HepG2 (cell line): ENCODE results near the gene MTG1.

Source experiments
- HDAC2 ChIP-seq: sonication (generic); formaldehyde crosslinking; IDR thresholded peaks from 2 replicates; pipeline ENCODE4 v1.4.0; 2020; ENCODE audit warnings: missing genetic modification reagents
- KAT7 ChIP-seq: IDR thresholded peaks from 2 replicates; pipeline ENCODE4 v1.6.1; 2018; ENCODE audit warnings: borderline replicate concordance, missing compliant biosample characterization
- RFX1 ChIP-seq: fragments of 450-650 bp; IDR thresholded peaks from 2 replicates; pipeline ENCODE4 v1.6.1; 2017
- RFX5 ChIP-seq: IDR thresholded peaks from 2 replicates; pipeline ENCODE4 v1.6.1; 2011; ENCODE audit warnings: low read depth, low read length, improper control_type of control experiment
- RFXAP ChIP-seq: sonication (generic); formaldehyde crosslinking; IDR thresholded peaks from 2 replicates; pipeline ENCODE4 v1.4.0; 2020; ENCODE audit warnings: missing genetic modification reagents, borderline replicate concordance
- TRIM24 ChIP-seq: sonication (generic); formaldehyde crosslinking; IDR thresholded peaks from 2 replicates; pipeline ENCODE4 v1.8.0; 2022; ENCODE audit warnings: mild to moderate bottlenecking, missing genetic modification reagents
- ZBTB7A ChIP-seq: sonication (generic); formaldehyde crosslinking; IDR thresholded peaks from 2 replicates; pipeline ENCODE4 v1.8.0; 2022; ENCODE audit warnings: mild to moderate bottlenecking, missing genetic modification reagents
- ZNF274 ChIP-seq: sonication (generic); formaldehyde crosslinking; IDR thresholded peaks from 2 replicates; pipeline ENCODE4 v1.5.1; 2020; ENCODE audit warnings: mild to moderate bottlenecking, missing genetic modification reagents
- ZNF558 ChIP-seq: sonication (generic); formaldehyde crosslinking; IDR thresholded peaks from 2 replicates; pipeline ENCODE4 v1.9.0; 2022; ENCODE audit warnings: mild to moderate bottlenecking, missing genetic modification reagents, borderline replicate concordance
- TF ChIP-seq, protein P1 (sequence below): sonication (generic); formaldehyde crosslinking; IDR thresholded peaks from 2 replicates; pipeline ENCODE4 v1.4.0; 2020; ENCODE audit warnings: missing genetic modification reagents
- TF ChIP-seq, protein P2 (sequence below): sonication (generic); formaldehyde crosslinking; IDR thresholded peaks from 2 replicates; pipeline ENCODE4 v1.5.0; 2020; ENCODE audit warnings: mild to moderate bottlenecking, missing genetic modification reagents, moderate library complexity
- TF ChIP-seq, protein P3 (sequence below): sonication (generic); formaldehyde crosslinking; IDR thresholded peaks from 2 replicates; pipeline ENCODE4 v1.4.0; 2020; ENCODE audit warnings: missing genetic modification reagents, borderline replicate concordance
- TF ChIP-seq, protein P4 (sequence below): sonication (generic); formaldehyde crosslinking; IDR thresholded peaks from 2 replicates; pipeline ENCODE4 v1.4.0; 2020; ENCODE audit warnings: missing genetic modification reagents

DNA sequence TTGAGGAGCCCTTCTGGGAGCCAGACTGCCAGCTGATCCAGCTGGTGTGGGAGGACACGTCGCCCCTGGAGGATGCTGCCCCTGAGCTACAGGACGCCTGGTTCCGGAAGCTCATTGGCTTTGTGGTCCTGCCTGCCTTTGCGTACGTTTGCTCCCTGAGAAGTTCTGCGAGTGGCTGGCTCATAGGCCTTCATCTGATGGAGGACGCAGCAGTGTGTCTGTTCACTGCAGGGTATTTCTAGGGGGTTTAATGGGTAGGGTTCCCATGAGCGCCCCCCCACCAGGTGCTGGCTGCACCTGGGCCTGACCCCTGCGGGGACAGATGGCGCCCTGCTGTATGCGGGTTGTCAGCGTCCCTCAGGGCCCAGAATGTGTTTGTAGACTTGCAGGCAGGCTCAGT is 9.9 kb upstream of the MTG1 start:
- no peak for TF ChIP-seq ZNF274
- TF ChIP-seq RFX1, result no peak
- TF ChIP-seq, protein P1, sequence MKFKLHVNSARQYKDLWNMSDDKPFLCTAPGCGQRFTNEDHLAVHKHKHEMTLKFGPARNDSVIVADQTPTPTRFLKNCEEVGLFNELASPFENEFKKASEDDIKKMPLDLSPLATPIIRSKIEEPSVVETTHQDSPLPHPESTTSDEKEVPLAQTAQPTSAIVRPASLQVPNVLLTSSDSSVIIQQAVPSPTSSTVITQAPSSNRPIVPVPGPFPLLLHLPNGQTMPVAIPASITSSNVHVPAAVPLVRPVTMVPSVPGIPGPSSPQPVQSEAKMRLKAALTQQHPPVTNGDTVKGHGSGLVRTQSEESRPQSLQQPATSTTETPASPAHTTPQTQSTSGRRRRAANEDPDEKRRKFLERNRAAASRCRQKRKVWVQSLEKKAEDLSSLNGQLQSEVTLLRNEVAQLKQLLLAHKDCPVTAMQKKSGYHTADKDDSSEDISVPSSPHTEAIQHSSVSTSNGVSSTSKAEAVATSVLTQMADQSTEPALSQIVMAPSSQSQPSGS, result no peak
- no peak for TF ChIP-seq HDAC2 (CRISPR knock-in tag)
- no peak for TF ChIP-seq TRIM24 (CRISPR knock-in tag)
- TF ChIP-seq, protein P2, sequence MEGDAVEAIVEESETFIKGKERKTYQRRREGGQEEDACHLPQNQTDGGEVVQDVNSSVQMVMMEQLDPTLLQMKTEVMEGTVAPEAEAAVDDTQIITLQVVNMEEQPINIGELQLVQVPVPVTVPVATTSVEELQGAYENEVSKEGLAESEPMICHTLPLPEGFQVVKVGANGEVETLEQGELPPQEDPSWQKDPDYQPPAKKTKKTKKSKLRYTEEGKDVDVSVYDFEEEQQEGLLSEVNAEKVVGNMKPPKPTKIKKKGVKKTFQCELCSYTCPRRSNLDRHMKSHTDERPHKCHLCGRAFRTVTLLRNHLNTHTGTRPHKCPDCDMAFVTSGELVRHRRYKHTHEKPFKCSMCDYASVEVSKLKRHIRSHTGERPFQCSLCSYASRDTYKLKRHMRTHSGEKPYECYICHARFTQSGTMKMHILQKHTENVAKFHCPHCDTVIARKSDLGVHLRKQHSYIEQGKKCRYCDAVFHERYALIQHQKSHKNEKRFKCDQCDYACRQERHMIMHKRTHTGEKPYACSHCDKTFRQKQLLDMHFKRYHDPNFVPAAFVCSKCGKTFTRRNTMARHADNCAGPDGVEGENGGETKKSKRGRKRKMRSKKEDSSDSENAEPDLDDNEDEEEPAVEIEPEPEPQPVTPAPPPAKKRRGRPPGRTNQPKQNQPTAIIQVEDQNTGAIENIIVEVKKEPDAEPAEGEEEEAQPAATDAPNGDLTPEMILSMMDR (CRISPR knock-in tag), result no peak
- no peak for TF ChIP-seq RFX5
- no peak for TF ChIP-seq RFXAP
- TF ChIP-seq ZNF558 (CRISPR knock-in tag), result no peak
- TF ChIP-seq, protein P3, sequence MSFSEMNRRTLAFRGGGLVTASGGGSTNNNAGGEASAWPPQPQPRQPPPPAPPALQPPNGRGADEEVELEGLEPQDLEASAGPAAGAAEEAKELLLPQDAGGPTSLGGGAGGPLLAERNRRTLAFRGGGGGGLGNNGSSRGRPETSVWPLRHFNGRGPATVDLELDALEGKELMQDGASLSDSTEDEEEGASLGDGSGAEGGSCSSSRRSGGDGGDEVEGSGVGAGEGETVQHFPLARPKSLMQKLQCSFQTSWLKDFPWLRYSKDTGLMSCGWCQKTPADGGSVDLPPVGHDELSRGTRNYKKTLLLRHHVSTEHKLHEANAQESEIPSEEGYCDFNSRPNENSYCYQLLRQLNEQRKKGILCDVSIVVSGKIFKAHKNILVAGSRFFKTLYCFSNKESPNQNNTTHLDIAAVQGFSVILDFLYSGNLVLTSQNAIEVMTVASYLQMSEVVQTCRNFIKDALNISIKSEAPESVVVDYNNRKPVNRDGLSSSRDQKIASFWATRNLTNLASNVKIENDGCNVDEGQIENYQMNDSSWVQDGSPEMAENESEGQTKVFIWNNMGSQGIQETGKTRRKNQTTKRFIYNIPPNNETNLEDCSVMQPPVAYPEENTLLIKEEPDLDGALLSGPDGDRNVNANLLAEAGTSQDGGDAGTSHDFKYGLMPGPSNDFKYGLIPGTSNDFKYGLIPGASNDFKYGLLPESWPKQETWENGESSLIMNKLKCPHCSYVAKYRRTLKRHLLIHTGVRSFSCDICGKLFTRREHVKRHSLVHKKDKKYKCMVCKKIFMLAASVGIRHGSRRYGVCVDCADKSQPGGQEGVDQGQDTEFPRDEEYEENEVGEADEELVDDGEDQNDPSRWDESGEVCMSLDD (CRISPR knock-in tag), result no peak
- TF ChIP-seq, protein P4, sequence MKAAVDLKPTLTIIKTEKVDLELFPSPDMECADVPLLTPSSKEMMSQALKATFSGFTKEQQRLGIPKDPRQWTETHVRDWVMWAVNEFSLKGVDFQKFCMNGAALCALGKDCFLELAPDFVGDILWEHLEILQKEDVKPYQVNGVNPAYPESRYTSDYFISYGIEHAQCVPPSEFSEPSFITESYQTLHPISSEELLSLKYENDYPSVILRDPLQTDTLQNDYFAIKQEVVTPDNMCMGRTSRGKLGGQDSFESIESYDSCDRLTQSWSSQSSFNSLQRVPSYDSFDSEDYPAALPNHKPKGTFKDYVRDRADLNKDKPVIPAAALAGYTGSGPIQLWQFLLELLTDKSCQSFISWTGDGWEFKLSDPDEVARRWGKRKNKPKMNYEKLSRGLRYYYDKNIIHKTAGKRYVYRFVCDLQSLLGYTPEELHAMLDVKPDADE (CRISPR knock-in tag), result no peak
- TF ChIP-seq ZBTB7A (CRISPR knock-in tag), result no peak
- TF ChIP-seq KAT7, result no peak
